Measurements from ENCODE around the gene RHOH. TPM values are rescaled to one million over a fixed set of nuclear protein-coding genes. Genes with fewer than 3 reads are reported as not detected.
"Not testable (repeated sequence)": the region's sequence is repeated elsewhere in the genome, so short reads cannot be mapped to it uniquely, and the experiment has no call there.

The RHOH gene
- polyA plus RNA-seq, 3 donors from 2014 or later = 82.0 to 97.6 (median 97.3) TPM

GRCh38 chr4:40270609-40271008 is 73.8 kb downstream of the RHOH start:
- Mint-ChIP-seq H3K27me3 (ENCODE audit: low read depth in 3 of 3) (peaks cover 0 to 1% (median 0%) of the 10 kb centered on the region in 3 donors), H3K27ac (no peak overlapping the region), H3K4me3 (no peak overlapping the region), H3K4me1 (peaks cover 25 to 31% of the 10 kb centered on the region in 2 donors), H3K36me3 (no peaks in the 10 kb centered on the region), H3K9me3 (no peaks in the 10 kb centered on the region)
- no peak for DNase-seq

- H3K27me3 Mint-ChIP-seq (ENCODE audit: low read depth in 3 of 3) = peaks cover 0 to 1% (median 0%) of the 10 kb centered on the region in 3 donors
- no peak for DNase-seq
- no peaks in the 10 kb centered on the region for H3K36me3 Mint-ChIP-seq
- peaks cover 6 to 15% of the 10 kb centered on the region in 2 donors for H3K4me1 Mint-ChIP-seq
- H3K4me3 Mint-ChIP-seq = no peak overlapping the region
- no peaks in the 10 kb centered on the region for H3K9me3 Mint-ChIP-seq
- H3K27ac Mint-ChIP-seq = no peak overlapping the region
Measured at GRCh38 chr4:40275065-40275730, 78.4 kb downstream of the RHOH start.

GRCh38 chr4:40276546-40276945 is 79.7 kb downstream of the RHOH start:
- Mint-ChIP-seq H3K4me3 (no peak overlapping the region), H3K36me3 (peaks cover 0 to 3% (median 0%) of the 10 kb centered on the region in 3 donors), H3K27ac (no peak overlapping the region), H3K9me3 (no peaks in the 10 kb centered on the region), H3K27me3 (ENCODE audit: low read depth in 3 of 3) (peaks cover 0 to 1% (median 0%) of the 10 kb centered on the region in 3 donors), H3K4me1 (peaks cover 8 to 26% of the 10 kb centered on the region in 2 donors)
- DNase-seq = no peak

GRCh38 chr4:40280586-40280985 is 83.8 kb downstream of the RHOH start:
- no peak for DNase-seq
- H3K27me3 Mint-ChIP-seq (ENCODE audit: low read depth in 3 of 3) = peaks cover 0 to 2% (median 2%) of the 10 kb centered on the region in 3 donors
- H3K36me3 Mint-ChIP-seq = peaks cover 0 to 3% (median 0%) of the 10 kb centered on the region in 3 donors
- no peaks in the 10 kb centered on the region for H3K9me3 Mint-ChIP-seq
- H3K4me1 Mint-ChIP-seq = peaks cover 5 to 36% of the 10 kb centered on the region in 2 donors
- no peak overlapping the region for H3K27ac Mint-ChIP-seq
- no peak overlapping the region for H3K4me3 Mint-ChIP-seq

GRCh38 chr4:40281099-40281498 is 84.3 kb downstream of the RHOH start:
- no peak for DNase-seq
- Mint-ChIP-seq H3K4me3 (no peak overlapping the region), H3K4me1 (peaks cover 5 to 33% of the 10 kb centered on the region in 2 donors), H3K27ac (no peak overlapping the region), H3K27me3 (ENCODE audit: low read depth in 3 of 3) (peaks cover 0 to 2% (median 2%) of the 10 kb centered on the region in 3 donors), H3K9me3 (no peaks in the 10 kb centered on the region), H3K36me3 (peaks cover 0 to 3% (median 0%) of the 10 kb centered on the region in 3 donors)

GRCh38 chr4:40281913-40282312 is 85.1 kb downstream of the RHOH start:
- Mint-ChIP-seq H3K9me3 (no peaks in the 10 kb centered on the region), H3K27ac (no peak overlapping the region), H3K4me3 (no peak overlapping the region), H3K27me3 (ENCODE audit: low read depth in 3 of 3) (peaks cover 0 to 2% (median 2%) of the 10 kb centered on the region in 3 donors), H3K4me1 (peaks cover 5 to 27% of the 10 kb centered on the region in 2 donors), H3K36me3 (peaks cover 0 to 3% (median 0%) of the 10 kb centered on the region in 3 donors)
- no peak for DNase-seq

- H3K36me3 Mint-ChIP-seq; H3K27me3 Mint-ChIP-seq (ENCODE audit: low read depth in 3 of 3); H3K4me3 Mint-ChIP-seq; H3K27ac Mint-ChIP-seq; DNase-seq; H3K9me3 Mint-ChIP-seq: not testable (repeated sequence)
- H3K4me1 Mint-ChIP-seq = peaks cover 5 to 27% of the 10 kb centered on the region in 2 donors
Measured at GRCh38 chr4:40282857-40283256, 86.0 kb downstream of the RHOH start.

GRCh38 chr4:40283413-40283812 is 86.6 kb downstream of the RHOH start:
- Mint-ChIP-seq H3K27ac (no peak overlapping the region), H3K36me3 (peaks cover 0 to 3% (median 0%) of the 10 kb centered on the region in 3 donors), H3K9me3 (no peaks in the 10 kb centered on the region), H3K4me1 (peaks cover 5 to 27% of the 10 kb centered on the region in 2 donors), H3K27me3 (ENCODE audit: low read depth in 3 of 3) (peaks cover 2 to 3% (median 2%) of the 10 kb centered on the region in 3 donors), H3K4me3 (no peak overlapping the region)
- no peak for DNase-seq

- Mint-ChIP-seq H3K27ac (no peak overlapping the region), H3K36me3 (peaks cover 0 to 3% (median 0%) of the 10 kb centered on the region in 3 donors), H3K27me3 (ENCODE audit: low read depth in 3 of 3) (peaks cover 2 to 3% (median 2%) of the 10 kb centered on the region in 3 donors), H3K4me3 (no peak overlapping the region), H3K9me3 (no peaks in the 10 kb centered on the region), H3K4me1 (peaks cover 5 to 27% of the 10 kb centered on the region in 2 donors)
- peak in 1 of 3 donors; percentile 29 for DNase-seq
Measured at GRCh38 chr4:40283968-40284367, 87.1 kb downstream of the RHOH start.

GRCh38 chr4:40285692-40286091 is 88.9 kb downstream of the RHOH start:
- Mint-ChIP-seq H3K27ac (peak overlapping the region in 1 of 6 donors; percentile 15), H3K9me3 (no peaks in the 10 kb centered on the region), H3K4me3 (no peak overlapping the region), H3K27me3 (ENCODE audit: low read depth in 3 of 3) (peaks cover 2 to 5% (median 4%) of the 10 kb centered on the region in 3 donors), H3K4me1 (peaks cover 13 to 40% of the 10 kb centered on the region in 2 donors), H3K36me3 (peaks cover 0 to 2% (median 0%) of the 10 kb centered on the region in 3 donors)
- no peak for DNase-seq

GRCh38 chr4:40288566-40288965 is 91.7 kb downstream of the RHOH start:
- no peak for DNase-seq
- H3K9me3 Mint-ChIP-seq = no peaks in the 10 kb centered on the region
- no peak overlapping the region for H3K27ac Mint-ChIP-seq
- H3K4me3 Mint-ChIP-seq = no peak overlapping the region
- peaks cover 11 to 24% of the 10 kb centered on the region in 2 donors for H3K4me1 Mint-ChIP-seq
- H3K36me3 Mint-ChIP-seq = no peaks in the 10 kb centered on the region
- peaks cover 2 to 7% (median 4%) of the 10 kb centered on the region in 3 donors for H3K27me3 Mint-ChIP-seq (ENCODE audit: low read depth in 3 of 3)

- Mint-ChIP-seq H3K36me3 (no peaks in the 10 kb centered on the region), H3K9me3 (no peaks in the 10 kb centered on the region), H3K4me1 (peaks cover 8 to 16% of the 10 kb centered on the region in 2 donors), H3K27me3 (ENCODE audit: low read depth in 3 of 3) (peaks cover 1 to 7% (median 4%) of the 10 kb centered on the region in 3 donors), H3K4me3 (peak overlapping the region in 2 of 5 donors; percentile 7 to 9), H3K27ac (peak overlapping the region in 2 of 6 donors; percentile 14 to 17)
- no peak for DNase-seq
Measured at GRCh38 chr4:40289366-40290188, 92.7 kb downstream of the RHOH start.

- DNase-seq; H3K9me3 Mint-ChIP-seq; H3K27me3 Mint-ChIP-seq (ENCODE audit: low read depth in 3 of 3); H3K4me3 Mint-ChIP-seq; H3K27ac Mint-ChIP-seq; H3K36me3 Mint-ChIP-seq: not testable (repeated sequence)
- H3K4me1 Mint-ChIP-seq = peaks cover 8 to 16% of the 10 kb centered on the region in 2 donors
Measured at GRCh38 chr4:40290611-40291186, 93.9 kb downstream of the RHOH start.

Data from immature natural killer cell (primary cell).